ENCODE results near the gene SH2D3C.
A peak's percentile ranks its signal among the peaks of the same experiment; 100 is the strongest.

The SH2D3C gene

GRCh38 chr9:127771570-127772189, 6.8 kb downstream of the SH2D3C start:
- TF ChIP-seq CTCF (IDR thresholded peaks at IDR 0.05; ENCODE audit: extremely low read depth, insufficient read depth, missing control alignments), result no peak
- DNase-seq (ENCODE audit: low spot score), result no peak
- in situ Hi-C loops (cut with MboI; ENCODE audit: low pct_unique_long_range_greater_than_20kb, low sequenced_read_pairs, unreplicated experiment), result no loop called here

GRCh38 chr9:127770905-127771569, 7.4 kb downstream of the SH2D3C start:
- in situ Hi-C loops (cut with MboI; ENCODE audit: low pct_unique_long_range_greater_than_20kb, low sequenced_read_pairs, unreplicated experiment), result no loop called here
- no peak for TF ChIP-seq CTCF (IDR thresholded peaks at IDR 0.05; ENCODE audit: extremely low read depth, insufficient read depth, missing control alignments)

GRCh38 chr9:127770583-127770904, 7.9 kb downstream of the SH2D3C start:
- DNase-seq (ENCODE audit: low spot score), result no peak
- in situ Hi-C loops (cut with MboI; ENCODE audit: low pct_unique_long_range_greater_than_20kb, low sequenced_read_pairs, unreplicated experiment), result no loop called here
- TF ChIP-seq CTCF (IDR thresholded peaks at IDR 0.05; ENCODE audit: extremely low read depth, insufficient read depth, missing control alignments), result no peak

More at GRCh38 chr9:127770905-127771569, 7.4 kb downstream of the SH2D3C start:
- peak; percentile 96 for DNase-seq (ENCODE audit: low spot score)

- no peak for TF ChIP-seq CTCF (IDR thresholded peaks at IDR 0.05; ENCODE audit: extremely low read depth, insufficient read depth, missing control alignments)
- DNase-seq (ENCODE audit: low spot score), result no peak
- in situ Hi-C loops (cut with MboI; ENCODE audit: low pct_unique_long_range_greater_than_20kb, low sequenced_read_pairs, unreplicated experiment), result no loop called here
These were observed 8.4 kb downstream of the SH2D3C start for GRCh38 chr9:127769929-127770582.

GRCh38 chr9:127769101-127769500, 9.4 kb downstream of the SH2D3C start:
- no peak for DNase-seq (ENCODE audit: low spot score)
- TF ChIP-seq CTCF (IDR thresholded peaks at IDR 0.05; ENCODE audit: extremely low read depth, insufficient read depth, missing control alignments), result no peak
- in situ Hi-C loops (cut with MboI; ENCODE audit: low pct_unique_long_range_greater_than_20kb, low sequenced_read_pairs, unreplicated experiment), result no loop called here

- DNase-seq (ENCODE audit: low spot score), result no peak
These were observed 9.8 kb downstream of the SH2D3C start for GRCh38 chr9:127768698-127769097.

More at GRCh38 chr9:127768698-127769097, 9.8 kb downstream of the SH2D3C start:
- in situ Hi-C loops (cut with MboI; ENCODE audit: low pct_unique_long_range_greater_than_20kb, low sequenced_read_pairs, unreplicated experiment), result no loop called here
- no peak for TF ChIP-seq CTCF (IDR thresholded peaks at IDR 0.05; ENCODE audit: extremely low read depth, insufficient read depth, missing control alignments)

Data from GM13977 (cell line).